Peyer's patch (tissue), 4 donors: Measurements from ENCODE around the gene EZH1. TPM values are rescaled to one million over a fixed set of nuclear protein-coding genes. Genes with fewer than 3 reads are reported as not detected.

Experiments
- DNase-seq, 3 donors: peaks; one replicate each; pipeline ENCODE4 v3.0.0-alpha.2; 2017 to 2019
- H3K27ac ChIP-seq, 4 donors: fragments of 200-600 bp; sonication (generic); one replicate each; pipeline ENCODE4 v1.5.1; 2016 to 2019
- H3K27me3 ChIP-seq, 2 donors: fragments of 200-600 bp; sonication (generic); one replicate each; pipeline ENCODE4 v1.5.1; 2019
- H3K36me3 ChIP-seq, 3 donors: fragments of 200-600 bp; sonication (generic); one replicate each; pipeline ENCODE4 v1.5.1; 2016 to 2019
- H3K4me1 ChIP-seq, 4 donors: fragments of 200-600 bp; sonication (generic); one replicate each; pipeline ENCODE4 v1.5.1; 2016 to 2019
- H3K4me3 ChIP-seq, 4 donors: fragments of 200-600 bp; sonication (generic); 1 replicate in 3 of 4; 2 replicates in 1 of 4; pipeline ENCODE4 v1.5.1; 2016 to 2019; ENCODE audit warnings: mild to moderate bottlenecking in 1 of 4
- H3K9me3 ChIP-seq, 4 donors: fragments of 200-600 bp; sonication (generic); one replicate each; pipeline ENCODE4 v1.5.1; 2016 to 2019; ENCODE audit warnings: mild to moderate bottlenecking in 1 of 4
- CTCF ChIP-seq, 6 experiments: fragments of 450-650 bp in 4 of 6; fragments of 200-600 bp in 2 of 6; sonication (generic) in 1 of 6; IDR thresholded peaks; one replicate each; pipeline ENCODE4 v1.5.1; 2017 to 2019; ENCODE audit warnings: antibody characterized with exemption in 6 of 6, mild to moderate bottlenecking in 3 of 6, moderate library complexity in 1 of 6
- POLR2A ChIP-seq, 2 donors: fragments of 450-650 bp; IDR thresholded peaks; one replicate each; pipeline ENCODE4 v1.5.1; 2017; ENCODE audit warnings: antibody characterized with exemption in 2 of 2, mild to moderate bottlenecking in 2 of 2, moderate library complexity in 2 of 2
- total RNA-seq, 4 donors: library from RNA; depleted of rRNA; stranded (reverse); fragments of >200 nt; gene quantifications; one replicate each; pipeline ENCODE4 v1.1.0, GENCODE V29; 2016

Gene EZH1
- total RNA-seq, 4 donors from 2014 or later = 33.5 to 120 (median 64.4) TPM

- H3K4me3 ChIP-seq = peak within 1 kb of the TSS; percentile 26 to 44 (median 42)
- H3K36me3 ChIP-seq = no peaks in the 10 kb centered on the region
- H3K4me1 ChIP-seq = peaks cover 8 to 56% (median 33%) of the 10 kb centered on the region in 4 donors
- TF ChIP-seq CTCF (IDR thresholded peaks at IDR 0.05) (no peak), POLR2A (IDR thresholded peaks at IDR 0.05) (no peak)
- H3K27me3 ChIP-seq = no peaks in the 10 kb centered on the region
- H3K9me3 ChIP-seq = no peaks in the 10 kb centered on the region
- no peak for DNase-seq
- peak within 1 kb of the TSS; percentile 21 to 53 (median 42) for H3K27ac ChIP-seq
These were observed 62.7 kb downstream of the EZH1 start, which contains the start of gene CNTNAP1 for GRCh38 chr17:42681976-42682721. CNTNAP1 (plus strand) TSS chr17:42682531; CDS start chr17:42682830, 299 bp downstream.

GRCh38 chr17:42680331-42680808 lies 64.5 kb downstream of the EZH1 start:
- Histone ChIP-seq H3K4me3 (peak overlapping the region; percentile 69 to 85 (median 70)), H3K36me3 (no peaks in the 10 kb centered on the region), H3K27me3 (no peaks in the 10 kb centered on the region), H3K4me1 (peaks cover 8 to 63% (median 44%) of the 10 kb centered on the region in 4 donors), H3K27ac (peak overlapping the region; percentile 88 to 96 (median 92)), H3K9me3 (no peaks in the 10 kb centered on the region)
- TF ChIP-seq CTCF (IDR thresholded peaks at IDR 0.05) = no peak
- no peak for TF ChIP-seq POLR2A (IDR thresholded peaks at IDR 0.05)
- DNase-seq = no peak

GRCh38 chr17:42679492-42680330 lies 65.1 kb downstream of the EZH1 start:
- Histone ChIP-seq H3K36me3 (no peaks in the 10 kb centered on the region), H3K27ac (peak overlapping the region; percentile 88 to 96 (median 92)), H3K9me3 (no peaks in the 10 kb centered on the region), H3K4me3 (peak overlapping the region; percentile 69 to 85 (median 70)), H3K4me1 (peaks cover 8 to 70% (median 47%) of the 10 kb centered on the region in 4 donors), H3K27me3 (no peaks in the 10 kb centered on the region)
- TF ChIP-seq CTCF (IDR thresholded peaks at IDR 0.05) (peak; percentile 82 to 99 (median 96)), POLR2A (IDR thresholded peaks at IDR 0.05) (no peak)
- peak; percentile 72 to 90 (median 90) for DNase-seq

GRCh38 chr17:42678951-42679491 lies 65.8 kb downstream of the EZH1 start:
- H3K4me3 ChIP-seq = peak overlapping the region; percentile 69 to 85 (median 70)

More at GRCh38 chr17:42678951-42679491, 65.8 kb downstream of the EZH1 start:
- H3K27ac ChIP-seq = peak overlapping the region; percentile 88 to 96 (median 92)
- no peaks in the 10 kb centered on the region for H3K27me3 ChIP-seq
- peaks cover 8 to 70% (median 47%) of the 10 kb centered on the region in 4 donors for H3K4me1 ChIP-seq
- no peaks in the 10 kb centered on the region for H3K9me3 ChIP-seq
- DNase-seq = peak in 1 of 3 donors; percentile 72
- no peaks in the 10 kb centered on the region for H3K36me3 ChIP-seq
- TF ChIP-seq CTCF (IDR thresholded peaks at IDR 0.05) (no peak), POLR2A (IDR thresholded peaks at IDR 0.05) (no peak)
